ENCODE measurements around the gene VCP. TPM values are rescaled to one million over a fixed set of nuclear protein-coding genes. Genes with fewer than 3 reads are reported as not detected.
A peak's percentile ranks its signal among the peaks of the same experiment; 100 is the strongest.

The VCP gene
- total RNA-seq, 1 experiment from 2014 or later = 347 TPM

- DNase-seq (ENCODE audit: low spot score) = no peak
Measured at GRCh38 chr9:35060548-35061207, 11.7 kb downstream of the VCP start.

GRCh38 chr9:35059438-35059837 is 13.0 kb downstream of the VCP start:
- no peak for DNase-seq (ENCODE audit: low spot score)

- no peak for DNase-seq (ENCODE audit: low spot score)
Measured at GRCh38 chr9:35057271-35057620, 15.2 kb downstream of the VCP start.

- DNase-seq (ENCODE audit: low spot score) = no peak
Measured at GRCh38 chr9:35056571-35057270, 15.7 kb downstream of the VCP start.

- DNase-seq (ENCODE audit: low spot score) = no peak
Measured at GRCh38 chr9:35054871-35055644, 17.4 kb downstream of the VCP start.

GRCh38 chr9:35054185-35054835 is 18.1 kb downstream of the VCP start:
- DNase-seq (ENCODE audit: low spot score) = no peak

- peak; percentile 78 for DNase-seq (ENCODE audit: low spot score)
Measured at GRCh38 chr9:35051069-35051967, 21.1 kb downstream of the VCP start.

GRCh38 chr9:35048511-35048910 is 23.9 kb downstream of the VCP start:
- no peak for DNase-seq (ENCODE audit: low spot score)

- no peak for DNase-seq (ENCODE audit: low spot score)
Measured at GRCh38 chr9:35044071-35044470, 28.4 kb downstream of the VCP start.

- no peak for DNase-seq (ENCODE audit: low spot score)
Measured at GRCh38 chr9:35042891-35043545, 29.4 kb downstream of the VCP start.

GRCh38 chr9:35042081-35042604 is 30.3 kb downstream of the VCP start:
- DNase-seq (ENCODE audit: low spot score) = no peak

GRCh38 chr9:35035851-35036701 is 36.3 kb downstream of the VCP start:
- no peak for DNase-seq (ENCODE audit: low spot score)

- no peak for DNase-seq (ENCODE audit: low spot score)
Measured at GRCh38 chr9:35033101-35033500, 39.3 kb downstream of the VCP start.

GRCh38 chr9:35029852-35030251 is 42.6 kb downstream of the VCP start:
- no peak for DNase-seq (ENCODE audit: low spot score)

- DNase-seq (ENCODE audit: low spot score) = no peak
Measured at GRCh38 chr9:35029241-35029640, 43.2 kb downstream of the VCP start.

GRCh38 chr9:35028341-35028740 is 44.1 kb downstream of the VCP start:
- DNase-seq (ENCODE audit: low spot score) = no peak

- DNase-seq (ENCODE audit: low spot score) = no peak
Measured at GRCh38 chr9:35027860-35028259, 44.6 kb downstream of the VCP start.

- no peak for DNase-seq (ENCODE audit: low spot score)
Measured at GRCh38 chr9:35027374-35027773, 45.1 kb downstream of the VCP start.

- no peak for DNase-seq (ENCODE audit: low spot score)
Measured at GRCh38 chr9:35026671-35027070, 45.8 kb downstream of the VCP start.
